MCF 10A (cell line): ENCODE measurements around the gene LIM2. TPM values are rescaled to one million over a fixed set of nuclear protein-coding genes. Genes with fewer than 3 reads are reported as not detected.

Experiments used
- BruUV-seq: library from RNA; stranded (reverse); fragments of 400-500 nt; replicated peaks from 2 replicates; lab custom pipeline; 2021; lab: Mats Ljungman, UMichigan
- CTCF ChIA-PET: fragments of 300-600 bp; sonication (Branson Sonifier 250); formaldehyde crosslinking; extraction: SDS; loops from one replicate; lab custom pipeline; 2021; ENCODE audit warnings: antibody characterized with exemption, inconsistent platforms; lab: Yijun Ruan, JAX
- POLR2A ChIA-PET: fragments of 300-600, 350-650 bp; sonication (Branson Sonifier 250); formaldehyde crosslinking; extraction: SDS; loops from one replicate; lab custom pipeline; 2020; ENCODE audit warnings: antibody characterized with exemption, inconsistent platforms; lab: Yijun Ruan, JAX
- DNase-seq: peaks from one replicate; pipeline ENCODE4 v3.0.0-alpha.2; 2018; ENCODE audit not compliant: unreplicated experiment
- H3K27ac Mint-ChIP-seq: one replicate; pipeline ENCODE4 v1.8.0; 2022; ENCODE audit warnings: mild to moderate bottlenecking, low read depth, mixed read lengths; ENCODE audit not compliant: unreplicated experiment
- H3K27me3 Mint-ChIP-seq: one replicate; pipeline ENCODE4 v1.8.0; 2022; ENCODE audit warnings: mixed read lengths; ENCODE audit not compliant: insufficient read depth, unreplicated experiment
- H3K36me3 Mint-ChIP-seq: one replicate; pipeline ENCODE4 v1.8.0; 2022; ENCODE audit warnings: mild to moderate bottlenecking, moderate library complexity, mixed read lengths; ENCODE audit not compliant: insufficient read depth, unreplicated experiment
- H3K4me1 Mint-ChIP-seq: one replicate; pipeline ENCODE4 v1.8.0; 2022; ENCODE audit warnings: mixed read lengths; ENCODE audit not compliant: insufficient read depth, unreplicated experiment
- H3K4me3 Mint-ChIP-seq: one replicate; pipeline ENCODE4 v1.8.0; 2022; ENCODE audit warnings: mild to moderate bottlenecking, moderate library complexity, mixed read lengths; ENCODE audit not compliant: unreplicated experiment
- H3K9me3 Mint-ChIP-seq: one replicate; pipeline ENCODE4 v1.8.0; 2022; ENCODE audit warnings: mixed read lengths; ENCODE audit not compliant: unreplicated experiment
- intact Hi-C: fragments of 100-400 bp; cut with micrococcal nuclease; formaldehyde crosslinking; loops from 2 replicates; pipeline ENCODE4 v1.14.1; 2022
- total RNA-seq: library from RNA; stranded (reverse); gene quantifications from 2 replicates; pipeline ENCODE4 v1.2.3, GENCODE V29; 2022
- TF ChIP-seq, protein P1 (sequence below): fragments of 200-600 bp; IDR thresholded peaks from one replicate; pipeline ENCODE4 v1.8.0; 2022; ENCODE audit warnings: antibody characterized with exemption, mild to moderate bottlenecking; ENCODE audit not compliant: unreplicated experiment

The LIM2 gene
- total RNA-seq, 1 experiment from 2014 or later = not detected

DNA sequence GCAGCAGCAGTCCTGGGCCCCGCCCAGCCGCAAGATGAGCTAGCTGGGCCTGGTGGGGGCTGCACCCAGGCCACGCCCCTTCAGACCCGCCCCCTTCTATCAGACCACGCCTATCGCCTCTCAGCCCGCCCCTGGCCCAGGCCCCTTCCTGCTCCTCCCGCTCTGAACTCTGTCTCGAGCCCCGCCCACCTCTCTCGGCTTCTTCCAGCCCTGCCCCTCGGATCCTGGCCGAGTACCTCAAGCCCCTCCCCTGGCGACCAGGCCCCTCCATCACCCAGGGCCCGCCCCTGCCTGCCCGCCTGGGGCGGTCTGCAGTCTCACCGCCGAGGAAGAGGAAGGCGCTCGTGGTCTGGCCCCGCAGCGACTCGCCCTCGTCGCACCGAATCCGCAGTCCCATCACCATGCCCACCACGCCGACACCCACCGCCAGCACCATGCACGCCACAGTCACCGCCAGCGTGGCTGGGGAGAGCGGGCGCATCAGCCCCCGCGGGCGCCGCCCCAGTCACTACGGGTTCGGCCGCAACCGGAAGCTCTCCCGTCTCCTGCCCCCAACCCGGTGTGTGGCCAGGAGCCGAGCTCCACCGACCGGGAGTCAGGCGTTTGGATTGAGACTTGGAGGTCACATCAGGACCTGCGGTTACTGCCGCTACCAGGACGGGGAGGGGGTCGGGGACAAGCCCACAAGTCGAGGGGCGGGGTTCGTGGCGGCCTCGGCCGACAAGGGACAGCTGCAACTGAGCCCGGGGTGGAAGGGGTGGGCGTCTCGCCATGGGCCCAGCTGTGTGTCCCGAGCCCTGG is 20.0 kb downstream of the LIM2 start:
- BruUV-seq = no TSS peak
- Mint-ChIP-seq H3K9me3 (no peaks in the 10 kb centered on the region), H3K27me3 (no peaks in the 10 kb centered on the region), H3K4me1 (peaks cover 26% of the 10 kb centered on the region), H3K27ac (peak overlapping the region; percentile 90), H3K4me3 (peak overlapping the region; percentile 96), H3K36me3 (peaks cover 6% of the 10 kb centered on the region)
- ChIA-PET CTCF (interaction anchor here (0.7 to 1.1 kb wide), 2 partner anchors 30 to 290 kb away, joined by 3 read pairs; no protein-coding TSS in a partner anchor), POLR2A (interaction anchor here (0.6 to 1.8 kb wide), 10 partner anchors 9 to 1691 kb away, joined by 3 to 20 read pairs (median 4); partner anchors contain the start of gene ZNF175)
- peak; percentile 98 for DNase-seq
- TF ChIP-seq, protein P1, sequence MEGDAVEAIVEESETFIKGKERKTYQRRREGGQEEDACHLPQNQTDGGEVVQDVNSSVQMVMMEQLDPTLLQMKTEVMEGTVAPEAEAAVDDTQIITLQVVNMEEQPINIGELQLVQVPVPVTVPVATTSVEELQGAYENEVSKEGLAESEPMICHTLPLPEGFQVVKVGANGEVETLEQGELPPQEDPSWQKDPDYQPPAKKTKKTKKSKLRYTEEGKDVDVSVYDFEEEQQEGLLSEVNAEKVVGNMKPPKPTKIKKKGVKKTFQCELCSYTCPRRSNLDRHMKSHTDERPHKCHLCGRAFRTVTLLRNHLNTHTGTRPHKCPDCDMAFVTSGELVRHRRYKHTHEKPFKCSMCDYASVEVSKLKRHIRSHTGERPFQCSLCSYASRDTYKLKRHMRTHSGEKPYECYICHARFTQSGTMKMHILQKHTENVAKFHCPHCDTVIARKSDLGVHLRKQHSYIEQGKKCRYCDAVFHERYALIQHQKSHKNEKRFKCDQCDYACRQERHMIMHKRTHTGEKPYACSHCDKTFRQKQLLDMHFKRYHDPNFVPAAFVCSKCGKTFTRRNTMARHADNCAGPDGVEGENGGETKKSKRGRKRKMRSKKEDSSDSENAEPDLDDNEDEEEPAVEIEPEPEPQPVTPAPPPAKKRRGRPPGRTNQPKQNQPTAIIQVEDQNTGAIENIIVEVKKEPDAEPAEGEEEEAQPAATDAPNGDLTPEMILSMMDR = no peak
- intact Hi-C loops = loop anchor here (1.0 kb wide), 1 partner anchor 27 kb away; no protein-coding TSS in a partner anchor

DNA sequence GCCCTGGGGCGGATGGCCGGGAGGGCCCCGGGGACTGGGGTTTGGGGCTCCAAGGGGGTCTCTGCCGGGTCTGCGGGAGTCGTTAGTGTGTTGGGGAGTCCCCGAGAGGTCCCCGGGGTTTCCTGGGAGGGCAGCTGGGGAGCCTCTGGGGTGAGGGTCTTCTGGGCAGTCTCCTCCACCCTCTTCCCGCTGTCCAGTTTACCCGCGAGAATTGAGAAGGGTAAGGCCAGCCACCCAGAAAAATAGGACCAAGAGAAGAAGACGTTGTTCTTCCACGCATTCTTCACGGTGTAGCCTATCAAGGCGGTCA is 20.6 kb downstream of the LIM2 start:
- ChIA-PET POLR2A (interaction anchor here (0.6 to 1.8 kb wide), 10 partner anchors 8 to 1691 kb away, joined by 3 to 20 read pairs (median 4); partner anchors contain the start of gene ZNF175), CTCF (interaction anchor here (1.1 kb wide), 1 partner anchor 29 kb away, joined by 3 read pairs; no protein-coding TSS in a partner anchor)
- H3K36me3 Mint-ChIP-seq = peaks cover 6% of the 10 kb centered on the region
- peak overlapping the region; percentile 96 for H3K4me3 Mint-ChIP-seq
- DNase-seq = no peak
- peak overlapping the region; percentile 90 for H3K27ac Mint-ChIP-seq
- intact Hi-C loops = loop anchor here (1.0 kb wide), 1 partner anchor 27 kb away; no protein-coding TSS in a partner anchor
- no peaks in the 10 kb centered on the region for H3K27me3 Mint-ChIP-seq
- TF ChIP-seq, protein P1 = no peak
- no peaks in the 10 kb centered on the region for H3K9me3 Mint-ChIP-seq
- H3K4me1 Mint-ChIP-seq = peaks cover 28% of the 10 kb centered on the region
- BruUV-seq = no TSS peak

DNA sequence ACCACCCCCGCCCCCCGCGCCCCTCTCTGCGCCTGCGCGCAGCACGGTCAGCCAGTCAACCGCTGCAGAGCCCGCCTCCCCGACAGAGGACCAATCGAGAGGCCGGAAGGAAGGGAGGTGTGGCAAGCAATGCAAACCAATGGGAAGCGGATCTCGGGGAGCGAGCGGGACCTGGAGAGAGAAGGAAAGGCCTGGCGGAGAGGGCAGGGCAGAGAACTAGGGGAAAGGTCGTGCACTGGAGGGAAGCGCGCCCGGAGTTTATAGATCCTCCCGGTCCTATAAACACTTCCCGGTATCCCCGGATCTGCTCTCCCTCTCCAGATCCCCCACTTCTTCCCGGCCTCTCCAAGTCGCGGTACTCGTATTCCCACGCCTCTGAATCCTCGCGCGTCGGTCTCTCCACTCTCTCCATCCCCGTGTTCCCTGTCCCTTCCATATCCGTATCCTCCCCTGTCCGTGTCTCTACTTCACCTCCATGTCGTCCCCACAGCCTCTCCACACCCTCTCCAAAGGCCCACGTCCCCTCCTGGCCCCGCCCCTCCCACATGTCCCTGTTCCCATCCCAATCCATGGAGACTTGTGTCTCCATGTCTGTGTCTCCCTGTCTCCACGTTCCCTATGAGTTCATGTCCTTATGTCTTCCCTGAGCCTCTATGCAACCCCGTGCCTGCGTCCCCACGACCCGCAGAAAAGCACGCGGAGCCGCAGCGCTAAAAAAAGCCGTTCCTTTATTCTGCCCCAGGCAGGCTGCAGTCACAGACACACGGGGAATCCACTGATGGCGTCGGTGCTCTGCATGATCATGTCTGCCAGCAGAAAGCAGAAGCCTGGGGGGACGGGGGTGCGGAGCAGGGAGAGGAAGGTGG is 21.2 kb downstream of the LIM2 start:
- CTCF ChIA-PET = interaction anchor here (0.9 to 2.3 kb wide), 3 partner anchors 22 to 342 kb away, joined by 3 to 18 read pairs (median 5); no protein-coding TSS in a partner anchor

More for the DNA sequence above, 21.2 kb downstream of the LIM2 start:
- peak; percentile 99 for DNase-seq
- intact Hi-C loops = loop anchor here (1.0 kb wide), 2 partner anchors 27 to 28 kb away; no protein-coding TSS in a partner anchor
- BruUV-seq = no TSS peak
- TF ChIP-seq, protein P1 = no peak
- peak overlapping the region; percentile 96 for H3K4me3 Mint-ChIP-seq
- H3K27ac Mint-ChIP-seq = peak overlapping the region; percentile 90
- peaks cover 28% of the 10 kb centered on the region for H3K4me1 Mint-ChIP-seq
- H3K36me3 Mint-ChIP-seq = peaks cover 6% of the 10 kb centered on the region
- H3K27me3 Mint-ChIP-seq = no peaks in the 10 kb centered on the region
- H3K9me3 Mint-ChIP-seq = no peaks in the 10 kb centered on the region
- POLR2A ChIA-PET = interaction anchor here (0.6 to 1.8 kb wide), 9 partner anchors 8 to 1170 kb away, joined by 3 to 20 read pairs (median 6); no protein-coding TSS in a partner anchor
